Left lung (tissue), 10 donors: ENCODE data around the gene ZNF582. TPM values are rescaled to one million over a fixed set of nuclear protein-coding genes. Genes with fewer than 3 reads are reported as not detected.

Experiments
- ATAC-seq: fragments of 200-7000 bp; cut with Tn5 transposase; one replicate; pipeline ENCODE4 v1.9.1; 2020; ENCODE audit warnings: moderate library complexity
- DNase-seq, 4 donors: peaks; one replicate each; pipeline ENCODE4 v3.0.0-alpha.2; 2013 to 2020
- H3K27ac ChIP-seq, 2 donors: fragments of 200-600 bp; sonication (generic) in 1 of 2; one replicate each; pipeline versions ENCODE4 v1.5.0 to v1.8.0; 2020 to 2021
- H3K27me3 ChIP-seq, 2 donors: fragments of 200-600 bp; sonication (generic) in 1 of 2; one replicate each; pipeline versions ENCODE4 v1.5.0 to v1.8.0; 2020 to 2021
- H3K36me3 ChIP-seq, 2 donors: fragments of 200-600 bp; sonication (generic) in 1 of 2; one replicate each; pipeline versions ENCODE4 v1.5.0 to v1.8.0; 2020 to 2021
- H3K4me1 ChIP-seq, 2 donors: fragments of 200-600 bp; one replicate each; pipeline ENCODE4 v1.8.0; 2021
- H3K4me3 ChIP-seq, 2 donors: fragments of 200-600 bp; sonication (generic) in 1 of 2; one replicate each; pipeline versions ENCODE4 v1.5.0 to v1.8.0; 2020 to 2021; ENCODE audit warnings: mild to moderate bottlenecking in 1 of 2
- H3K9me3 ChIP-seq, 2 donors: fragments of 200-600 bp; sonication (generic) in 1 of 2; one replicate each; pipeline versions ENCODE4 v1.5.0 to v1.8.0; 2020 to 2021
- CTCF ChIP-seq, 2 donors: fragments of 200-600 bp; sonication (generic) in 1 of 2; IDR thresholded peaks; one replicate each; pipeline versions ENCODE4 v1.5.0 to v1.8.0; 2021; ENCODE audit warnings: antibody characterized with exemption in 2 of 2
- intact Hi-C, 2 donors: fragments of 100-400 bp; cut with DNase I; formaldehyde crosslinking; loops; one replicate each; pipeline versions ENCODE4 v1.11.2 to v1.14.2; 2022
- polyA plus RNA-seq, 6 donors: library from polyadenylated mRNA; unstranded; fragments of 120-200 nt; gene quantifications; one replicate each; pipeline ENCODE4 v1.2.1, GENCODE V29; 2013; ENCODE audit not compliant: insufficient read length in 6 of 6
- total RNA-seq, 2 donors: library from RNA; stranded (reverse); fragmentation: NEBNext Ultra II Directional; extraction: Animal tissue kit (Norgen Biotek cat#: 25700); gene quantifications; one replicate each; pipeline ENCODE4 v1.2.1, GENCODE V29; 2021
- donor health status: DM: no; HTN: yes; CAD: no.
- donor health status: DM: no; HTN: no; CAD: no.

The ZNF582 gene
- total and polyA plus RNA-seq, 8 donors = 2.9 to 13.1 (median 8.9) TPM

GRCh38 chr19:56405062-56405461 lies 11.7 kb upstream of the ZNF582 start:
- Histone ChIP-seq H3K4me3 (peak overlapping the region in 1 of 2 donors; percentile 65), H3K27ac (no peak overlapping the region)
- intact Hi-C loops = no loop called here

GRCh38 chr19:56404705-56405056 lies 11.3 kb upstream of the ZNF582 start:
- ATAC-seq = no peak
- no peak for TF ChIP-seq CTCF (IDR thresholded peaks at IDR 0.05)

More at GRCh38 chr19:56405062-56405461, 11.7 kb upstream of the ZNF582 start:
- peaks cover 5 to 39% of the 10 kb centered on the region in 2 donors for H3K36me3 ChIP-seq
- peaks cover 4 to 14% of the 10 kb centered on the region in 2 donors for H3K4me1 ChIP-seq
- no peaks in the 10 kb centered on the region for H3K27me3 ChIP-seq
- no peak for TF ChIP-seq CTCF (IDR thresholded peaks at IDR 0.05)
- DNase-seq (no peak), ATAC-seq (no peak)
- peaks cover 0 to 71% of the 10 kb centered on the region in 2 donors for H3K9me3 ChIP-seq

GRCh38 chr19:56403764-56404704 lies 10.7 kb upstream of the ZNF582 start, which contains the start of gene ZNF583:
ZNF583 (plus strand) TSS chr19:56404332; CDS start chr19:56407115, 2,783 bp downstream.
- Histone ChIP-seq H3K4me3 (peak within 1 kb of the TSS; percentile 62 to 65), H3K27ac (peak within 1 kb of the TSS; percentile 91 to 92), H3K4me1 (peaks cover 4 to 14% of the 10 kb centered on the region in 2 donors), H3K9me3 (peaks cover 0 to 71% of the 10 kb centered on the region in 2 donors), H3K27me3 (no peaks in the 10 kb centered on the region), H3K36me3 (peaks cover 5 to 34% of the 10 kb centered on the region in 2 donors)
- TF ChIP-seq CTCF (IDR thresholded peaks at IDR 0.05) = no peak
- DNase-seq (peak; percentile 97 to 99 (median 98)), ATAC-seq (peak; percentile 98)
- intact Hi-C loops = no loop called here

More at GRCh38 chr19:56404705-56405056, 11.3 kb upstream of the ZNF582 start:
- peaks cover 0 to 71% of the 10 kb centered on the region in 2 donors for H3K9me3 ChIP-seq
- H3K4me1 ChIP-seq = peaks cover 4 to 14% of the 10 kb centered on the region in 2 donors
- H3K27me3 ChIP-seq = no peaks in the 10 kb centered on the region
- H3K36me3 ChIP-seq = peaks cover 5 to 35% of the 10 kb centered on the region in 2 donors
- DNase-seq = peak in 1 of 4 donors; percentile 7
- H3K4me3 ChIP-seq = peak overlapping the region; percentile 62 to 65
- H3K27ac ChIP-seq = peak overlapping the region in 1 of 2 donors; percentile 91
- intact Hi-C loops = no loop called here

GRCh38 chr19:56403261-56403660 lies 9.9 kb upstream of the ZNF582 start:
- TF ChIP-seq CTCF (IDR thresholded peaks at IDR 0.05) = no peak
- Histone ChIP-seq H3K9me3 (peaks cover 0 to 71% of the 10 kb centered on the region in 2 donors), H3K4me1 (peaks cover 4 to 14% of the 10 kb centered on the region in 2 donors), H3K27me3 (no peaks in the 10 kb centered on the region), H3K27ac (peak overlapping the region; percentile 91 to 92), H3K36me3 (peaks cover 5 to 34% of the 10 kb centered on the region in 2 donors), H3K4me3 (peak overlapping the region; percentile 62 to 65)
- peak in 2 of 4 donors; percentile 17 to 20 for DNase-seq
- no peak for ATAC-seq
- intact Hi-C loops = no loop called here

GRCh38 chr19:56400485-56400884 lies 7.2 kb upstream of the ZNF582 start:
- peaks cover 4 to 14% of the 10 kb centered on the region in 2 donors for H3K4me1 ChIP-seq
- TF ChIP-seq CTCF (IDR thresholded peaks at IDR 0.05) = no peak
- intact Hi-C loops = no loop called here

More at GRCh38 chr19:56400485-56400884, 7.2 kb upstream of the ZNF582 start:
- Histone ChIP-seq H3K36me3 (peaks cover 0 to 26% of the 10 kb centered on the region in 2 donors), H3K4me3 (no peak overlapping the region), H3K9me3 (peaks cover 0 to 68% of the 10 kb centered on the region in 2 donors), H3K27ac (no peak overlapping the region), H3K27me3 (no peaks in the 10 kb centered on the region)
- DNase-seq = no peak
- ATAC-seq = no peak
